PC-9 (cell line): ENCODE measurements around the gene SHC1. TPM values are rescaled to one million over a fixed set of nuclear protein-coding genes. Genes with fewer than 3 reads are reported as not detected.

Experiments used
- BruUV-seq: library from RNA; stranded (reverse); fragments of 400-500 nt; replicated peaks from 2 replicates; lab custom pipeline; 2021; lab: Mats Ljungman, UMichigan
- CTCF ChIA-PET: fragments of 300-600 bp; sonication (Branson Sonifier 250); formaldehyde crosslinking; loops from one replicate; lab custom pipeline; 2022; ENCODE audit warnings: antibody characterized with exemption; lab: Charles Lee
- POLR2A ChIA-PET: fragments of 300-600 bp; sonication (Branson Sonifier 250); formaldehyde crosslinking; loops from one replicate; lab custom pipeline; 2022; ENCODE audit warnings: antibody characterized with exemption; ENCODE audit not compliant: unreplicated experiment; lab: Charles Lee
- DNase-seq, 2 experiments: peaks; one replicate each; pipeline versions ENCODE4 v3.0.0 to v3.0.0-alpha.2; 2015 to 2022; ENCODE audit warnings: mixed read lengths in 1 of 2
- H2AFZ ChIP-seq: fragments of 200-600 bp; sonication (generic); 2 replicates; pipeline ENCODE4 v1.8.1; 2017; ENCODE audit warnings: antibody characterized with exemption
- H3F3A ChIP-seq: fragments of 200-600 bp; sonication (generic); 2 replicates; pipeline ENCODE4 v1.8.1; 2017; ENCODE audit warnings: antibody characterized with exemption, mild to moderate bottlenecking, low read depth; ENCODE audit not compliant: insufficient read depth
- H3K27ac ChIP-seq: fragments of 200-600 bp; sonication (generic); 2 replicates; pipeline ENCODE4 v1.6.1; 2016; ENCODE audit warnings: mixed run types
- H3K27me3 ChIP-seq: fragments of 200-600 bp; sonication (generic); 2 replicates; pipeline ENCODE4 v1.6.1; 2016; ENCODE audit warnings: low read depth, mixed run types; ENCODE audit not compliant: insufficient read depth
- H3K36me3 ChIP-seq: fragments of 200-600 bp; sonication (generic); 2 replicates; pipeline ENCODE4 v1.6.1; 2016; ENCODE audit warnings: low read depth, mixed run types
- H3K4me1 ChIP-seq: fragments of 200-600 bp; sonication (generic); replicated peaks from 2 replicates; pipeline ENCODE4 v1.6.1; 2016; ENCODE audit warnings: mixed run types; ENCODE audit not compliant: insufficient read depth
- H3K4me2 ChIP-seq: fragments of 200-600 bp; sonication (generic); 2 replicates; pipeline ENCODE4 v1.6.1; 2017; ENCODE audit warnings: mixed run types
- H3K4me3 ChIP-seq: fragments of 200-600 bp; sonication (generic); 2 replicates; pipeline ENCODE4 v1.6.1; 2016; ENCODE audit warnings: mixed run types
- H3K79me2 ChIP-seq: fragments of 200-600 bp; sonication (generic); 2 replicates; pipeline ENCODE4 v1.6.1; 2017; ENCODE audit warnings: low read depth, mixed run types
- H3K9me2 ChIP-seq: fragments of 200-600 bp; sonication (generic); 2 replicates; pipeline ENCODE4 v1.8.1; 2017; ENCODE audit warnings: mild to moderate bottlenecking; ENCODE audit not compliant: insufficient read depth
- H3K9me3 ChIP-seq: fragments of 200-600 bp; sonication (generic); 2 replicates; pipeline ENCODE4 v1.8.1; 2016; ENCODE audit warnings: low read depth; ENCODE audit not compliant: insufficient read depth
- H4K20me1 ChIP-seq: fragments of 200-600 bp; sonication (generic); 2 replicates; pipeline ENCODE4 v1.8.1; 2017; ENCODE audit not compliant: insufficient read depth
- CTCF ChIP-seq: fragments of 200-600 bp; sonication (generic); conservative IDR thresholded peaks from 2 replicates; pipeline ENCODE4 v1.6.1; 2017; ENCODE audit warnings: mixed run types, antibody characterized with exemption, mild to moderate bottlenecking, moderate library complexity
- EZH2 ChIP-seq: fragments of 200-600 bp; sonication (generic); IDR thresholded peaks from 2 replicates; pipeline ENCODE4 v1.8.0; 2017; ENCODE audit warnings: antibody characterized with exemption, low read depth
- intact Hi-C: fragments of 100-400 bp; cut with micrococcal nuclease; formaldehyde crosslinking; loops from one replicate; pipeline ENCODE4 v1.10.0; 2022; ENCODE audit not compliant: unreplicated experiment
- total RNA-seq: library from RNA; stranded (reverse); gene quantifications from 2 replicates; pipeline ENCODE4 v1.2.3, GENCODE V29; 2021

Gene SHC1
- total RNA-seq, 1 experiment from 2014 or later, result 210 TPM

GRCh38 chr1:154938604-154939399 is 31.7 kb downstream of the SHC1 start:
- ChIA-PET CTCF (interaction anchor here (0.6 to 0.7 kb wide), 4 partner anchors 43 to 527 kb away, joined by 3 to 6 read pairs (median 4); no protein-coding TSS in a partner anchor), POLR2A (interaction anchor here (0.6 kb wide), 1 partner anchor 384 kb away, joined by 3 read pairs; no protein-coding TSS in a partner anchor)
- no peaks in the 10 kb centered on the region for H3K9me3 ChIP-seq
- intact Hi-C loops, result loop anchor here (1.0 to 5.0 kb wide), 2 partner anchors 17 to 312 kb away; partner anchors contain the start of gene PBXIP1
- H3K4me1 ChIP-seq, result peaks cover 46% of the 10 kb centered on the region
- peaks cover 18% of the 10 kb centered on the region; the same call in 1 of the 2 replicates for H3F3A ChIP-seq
- TF ChIP-seq CTCF (no peak), EZH2 (no peak)
- no peak overlapping the region for H2AFZ ChIP-seq
- no peaks in the 10 kb centered on the region for H4K20me1 ChIP-seq
- no peaks in the 10 kb centered on the region for H3K27me3 ChIP-seq
- H3K4me2 ChIP-seq, result peak overlapping the region; percentile 82; the same call in 1 of the 2 replicates
- H3K27ac ChIP-seq, result no peak overlapping the region
- H3K36me3 ChIP-seq, result no peaks in the 10 kb centered on the region
- DNase-seq, result peak; percentile 50 to 86
- H3K9me2 ChIP-seq, result no peaks in the 10 kb centered on the region
- peaks cover 5% of the 10 kb centered on the region; the same call in 1 of the 2 replicates for H3K79me2 ChIP-seq
- no TSS peak for BruUV-seq
- H3K4me3 ChIP-seq, result no peak overlapping the region

GRCh38 chr1:154937988-154938386 is 32.6 kb downstream of the SHC1 start:
- H3K4me2 ChIP-seq, result peak overlapping the region; percentile 82
- peak overlapping the region; percentile 93 for H3K27ac ChIP-seq
- DNase-seq, result no peak
- CTCF ChIA-PET, result interaction anchor here (0.6 kb wide), 1 partner anchor 122 kb away, joined by 3 read pairs; no protein-coding TSS in a partner anchor
- peak overlapping the region; percentile 95 for H2AFZ ChIP-seq
- intact Hi-C loops, result loop anchor here (1.0 to 5.0 kb wide), 5 partner anchors 34 to 379 kb away; partner anchors contain the start of gene UBE2Q1
- peaks cover 5% of the 10 kb centered on the region; the same call in 1 of the 2 replicates for H3K79me2 ChIP-seq
- H3K4me1 ChIP-seq, result peaks cover 46% of the 10 kb centered on the region
- peaks cover 19% of the 10 kb centered on the region; the same call in 1 of the 2 replicates for H3F3A ChIP-seq
- peak overlapping the region; percentile 62 for H3K4me3 ChIP-seq
- H4K20me1 ChIP-seq, result no peaks in the 10 kb centered on the region
- no peaks in the 10 kb centered on the region for H3K36me3 ChIP-seq
- no peaks in the 10 kb centered on the region for H3K9me3 ChIP-seq
- no TSS peak for BruUV-seq
- no peaks in the 10 kb centered on the region for H3K27me3 ChIP-seq
- no peak for TF ChIP-seq CTCF
- no peak for TF ChIP-seq EZH2
- no peaks in the 10 kb centered on the region for H3K9me2 ChIP-seq
- POLR2A ChIA-PET, result interaction anchor here (0.6 kb wide), 1 partner anchor 18 kb away, joined by 4 read pairs; no protein-coding TSS in a partner anchor
